ENCODE measurements around the gene IKZF5.

The IKZF5 gene

GRCh38 chr10:123039632-123039930 is 31.0 kb upstream of the IKZF5 start:
- TF ChIP-seq CTCF (conservative IDR thresholded peaks at IDR 0.05), result no peak
- TF ChIP-seq ZFX (IDR thresholded peaks at IDR 0.05), result no peak
- H3K27ac ChIP-seq, result no peak overlapping the region

- no peak for TF ChIP-seq ZFX (IDR thresholded peaks at IDR 0.05)
- no peak for TF ChIP-seq CTCF (conservative IDR thresholded peaks at IDR 0.05)
- H3K27ac ChIP-seq, result no peak overlapping the region
These were observed 30.4 kb upstream of the IKZF5 start for GRCh38 chr10:123038782-123039631.

- TF ChIP-seq ZFX (IDR thresholded peaks at IDR 0.05) (no peak), CTCF (conservative IDR thresholded peaks at IDR 0.05) (no peak)
- no peak overlapping the region for H3K27ac ChIP-seq
These were observed 27.0 kb upstream of the IKZF5 start for GRCh38 chr10:123035467-123036086.

GRCh38 chr10:123034332-123034731 is 25.7 kb upstream of the IKZF5 start:
- no peak overlapping the region for H3K27ac ChIP-seq

GRCh38 chr10:123031124-123031523 is 22.5 kb upstream of the IKZF5 start:
- H3K27ac ChIP-seq, result no peak overlapping the region
- TF ChIP-seq ZFX (IDR thresholded peaks at IDR 0.05) (no peak), CTCF (conservative IDR thresholded peaks at IDR 0.05) (no peak)

More at GRCh38 chr10:123034332-123034731, 25.7 kb upstream of the IKZF5 start:
- TF ChIP-seq ZFX (IDR thresholded peaks at IDR 0.05), result no peak
- TF ChIP-seq CTCF (conservative IDR thresholded peaks at IDR 0.05), result no peak

- no peak overlapping the region for H3K27ac ChIP-seq
- TF ChIP-seq ZFX (IDR thresholded peaks at IDR 0.05), result no peak
- no peak for TF ChIP-seq CTCF (conservative IDR thresholded peaks at IDR 0.05)
These were observed 19.3 kb upstream of the IKZF5 start for GRCh38 chr10:123027861-123028260.

- TF ChIP-seq ZFX (IDR thresholded peaks at IDR 0.05), result no peak
- no peak overlapping the region for H3K27ac ChIP-seq
These were observed 17.7 kb upstream of the IKZF5 start for GRCh38 chr10:123026302-123026701.

Measured in C4-2B (cell line).